AG04450 (cell line): ENCODE measurements around the gene ATAD3C. TPM values are rescaled to one million over a fixed set of nuclear protein-coding genes. Genes with fewer than 3 reads are reported as not detected.
"Not testable (repeated sequence)": the region's sequence is repeated elsewhere in the genome, so short reads cannot be mapped to it uniquely, and the experiment has no call there.

Experiments
- CTCF ChIA-PET: fragments of 300-600, 350-600 bp; formaldehyde crosslinking; extraction: SDS; loops from one replicate; lab custom pipeline; 2022; ENCODE audit warnings: antibody characterized with exemption, inconsistent platforms; lab: Charles Lee
- POLR2A ChIA-PET: fragments of 350-600 bp; formaldehyde crosslinking; extraction: SDS; loops from one replicate; lab custom pipeline; 2021; ENCODE audit warnings: antibody characterized with exemption, inconsistent platforms; lab: Yijun Ruan, JAX
- DNase-seq: peaks from one replicate; pipeline ENCODE4 v3.0.0-alpha.2; 2011; ENCODE audit warnings: low read depth, low spot score
- H3K27ac ChIP-seq: one replicate; pipeline ENCODE4 v1.5.1; 2012; ENCODE audit warnings: low read depth, low read length, control low read depth
- H3K27me3 ChIP-seq: one replicate; pipeline ENCODE4 v1.6.0; 2012; ENCODE audit warnings: low read length; ENCODE audit not compliant: control insufficient read depth, insufficient read depth
- H3K4me3 ChIP-seq: 2 replicates; pipeline ENCODE4 v1.5.1; 2011; ENCODE audit warnings: mild to moderate bottlenecking, low read depth, low read length, control low read depth
- H3K9me3 ChIP-seq: 2 replicates; pipeline ENCODE4 v1.5.1; 2012; ENCODE audit warnings: low read length; ENCODE audit not compliant: control insufficient read depth, insufficient read depth
- CTCF ChIP-seq: IDR thresholded peaks from 2 replicates; pipeline ENCODE4 v1.5.1; 2011; ENCODE audit warnings: low read depth, low read length, control low read depth, inconsistent platforms
- polyA plus RNA-seq: library from polyadenylated mRNA; depleted of rRNA; stranded (reverse); fragments of >200 nt; gene quantifications from 2 replicates; pipeline ENCODE4 v1.2.3, GENCODE V29; 2011

ATAD3C gene
- polyA plus RNA-seq, 1 experiment: not detected

DNA sequence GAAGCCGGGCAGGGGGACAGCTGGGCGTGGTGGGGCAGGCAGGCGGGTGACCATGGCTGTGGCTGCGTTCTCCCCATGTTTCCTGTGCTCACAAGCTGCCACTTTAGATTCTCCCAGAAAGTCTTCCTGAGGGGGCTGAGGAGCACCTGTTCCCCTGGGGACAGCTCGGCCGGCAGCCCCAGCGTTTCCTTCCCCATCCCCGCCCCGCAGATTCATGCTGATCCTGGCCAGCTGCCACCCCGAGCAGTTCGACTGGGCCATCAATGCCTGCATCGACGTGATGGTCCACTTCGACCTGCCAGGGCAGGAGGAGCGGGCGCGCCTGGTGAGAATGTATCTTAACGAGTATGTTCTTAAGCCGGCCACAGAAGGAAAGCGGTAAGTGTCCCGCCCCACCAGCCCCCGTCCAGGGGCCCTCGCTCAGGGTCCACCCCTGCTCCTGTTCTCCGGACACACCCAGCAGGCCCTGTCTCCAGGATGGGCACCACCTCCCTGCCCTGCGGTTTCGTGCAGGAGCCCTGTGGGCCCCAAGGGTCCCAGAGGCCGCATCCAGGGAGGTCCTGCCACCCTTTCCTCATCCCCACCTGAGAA lies 11.1 kb downstream of the ATAD3C start:
- Histone ChIP-seq H3K9me3 (no peaks in the 10 kb centered on the region), H3K27ac (no peak overlapping the region), H3K4me3 (no peak overlapping the region), H3K27me3 (no peaks in the 10 kb centered on the region)
- ChIA-PET POLR2A (no interaction called here), CTCF (no interaction called here)
- no peak for TF ChIP-seq CTCF
- no peak for DNase-seq

DNA sequence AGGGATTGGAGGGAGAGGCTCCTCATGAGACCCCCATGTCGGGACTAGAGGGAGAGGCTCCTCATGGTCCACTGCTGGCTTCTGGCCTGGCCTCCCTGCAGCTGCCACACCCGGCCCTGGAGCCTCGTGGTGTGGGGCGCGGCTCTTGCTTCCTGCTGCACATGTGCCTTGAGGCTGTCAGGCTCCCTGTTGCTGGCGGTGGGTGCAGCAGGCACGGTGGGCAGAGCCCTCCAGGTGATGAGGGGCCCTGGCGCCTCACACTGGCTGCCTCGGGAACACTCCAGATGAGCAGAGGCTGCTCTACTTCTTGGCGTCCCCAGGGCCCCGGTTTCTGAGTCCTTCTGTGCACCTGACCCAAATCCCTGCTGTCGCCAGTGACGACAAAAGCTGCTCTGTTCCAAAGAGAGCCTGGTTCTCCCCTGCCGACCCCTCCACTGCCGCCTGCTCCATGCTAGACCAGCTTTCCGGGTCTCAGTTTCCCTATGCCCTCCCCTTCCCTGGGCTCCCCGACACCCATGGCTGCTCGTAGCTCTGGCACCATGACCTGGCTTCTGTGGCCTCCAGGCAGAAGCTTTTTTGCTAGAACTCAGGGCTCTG lies 12.3 kb downstream of the ATAD3C start:
- H3K9me3 ChIP-seq: no peaks in the 10 kb centered on the region
- no peak for DNase-seq
- no peak overlapping the region for H3K27ac ChIP-seq
- ChIA-PET CTCF (no interaction called here), POLR2A (no interaction called here)
- H3K27me3 ChIP-seq: no peaks in the 10 kb centered on the region
- no peak for TF ChIP-seq CTCF
- no peak overlapping the region for H3K4me3 ChIP-seq

DNA sequence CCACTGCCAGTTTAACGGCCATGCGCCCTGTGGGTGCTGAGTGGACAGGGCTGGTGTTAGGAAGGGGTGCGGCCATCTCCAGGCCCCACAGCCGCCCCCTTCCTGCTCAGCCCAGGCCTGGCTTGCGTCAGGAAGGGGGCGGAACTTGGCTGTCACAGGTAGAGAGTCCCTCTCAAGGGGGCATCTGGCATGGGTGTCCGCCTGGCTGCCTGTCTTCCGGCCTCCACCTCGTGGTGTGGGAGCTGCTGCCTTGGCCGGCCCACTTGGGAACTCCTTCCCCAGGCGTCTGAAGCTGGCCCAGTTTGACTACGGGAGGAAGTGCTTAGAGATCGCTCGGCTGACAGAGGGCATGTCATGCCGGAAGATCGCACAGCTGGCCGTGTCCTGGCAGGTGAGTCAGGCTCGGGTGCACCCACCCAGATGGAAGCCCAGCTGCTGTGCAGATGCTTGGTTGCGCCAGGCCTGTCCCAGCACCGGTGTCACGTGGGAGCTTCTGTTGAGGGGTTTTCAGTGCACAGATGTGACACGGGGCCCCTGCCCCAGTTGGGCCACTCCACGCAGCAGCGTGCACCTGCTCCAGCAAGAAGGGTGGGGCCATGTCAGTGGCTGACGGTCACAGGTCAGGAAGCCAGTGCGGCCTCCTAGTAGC lies 13.0 kb downstream of the ATAD3C start:
- CTCF ChIA-PET: no interaction called here
- H3K4me3 ChIP-seq: no peak overlapping the region
- H3K27me3 ChIP-seq: no peaks in the 10 kb centered on the region
- no peak overlapping the region for H3K27ac ChIP-seq
- DNase-seq: no peak
- no peaks in the 10 kb centered on the region for H3K9me3 ChIP-seq
- POLR2A ChIA-PET: no interaction called here
- no peak for TF ChIP-seq CTCF

GRCh38 chr1:1463312-1463711 lies 13.8 kb downstream of the ATAD3C start:
- POLR2A ChIA-PET: interaction anchor here (0.9 kb wide), 1 partner anchor 88 kb away, joined by 3 read pairs; no protein-coding TSS in a partner anchor
- no peak overlapping the region for H3K27ac ChIP-seq
- no peak overlapping the region for H3K4me3 ChIP-seq
- TF ChIP-seq CTCF: no peak
- no peak for DNase-seq
- no peaks in the 10 kb centered on the region for H3K9me3 ChIP-seq
- H3K27me3 ChIP-seq: no peaks in the 10 kb centered on the region
- CTCF ChIA-PET: no interaction called here

DNA sequence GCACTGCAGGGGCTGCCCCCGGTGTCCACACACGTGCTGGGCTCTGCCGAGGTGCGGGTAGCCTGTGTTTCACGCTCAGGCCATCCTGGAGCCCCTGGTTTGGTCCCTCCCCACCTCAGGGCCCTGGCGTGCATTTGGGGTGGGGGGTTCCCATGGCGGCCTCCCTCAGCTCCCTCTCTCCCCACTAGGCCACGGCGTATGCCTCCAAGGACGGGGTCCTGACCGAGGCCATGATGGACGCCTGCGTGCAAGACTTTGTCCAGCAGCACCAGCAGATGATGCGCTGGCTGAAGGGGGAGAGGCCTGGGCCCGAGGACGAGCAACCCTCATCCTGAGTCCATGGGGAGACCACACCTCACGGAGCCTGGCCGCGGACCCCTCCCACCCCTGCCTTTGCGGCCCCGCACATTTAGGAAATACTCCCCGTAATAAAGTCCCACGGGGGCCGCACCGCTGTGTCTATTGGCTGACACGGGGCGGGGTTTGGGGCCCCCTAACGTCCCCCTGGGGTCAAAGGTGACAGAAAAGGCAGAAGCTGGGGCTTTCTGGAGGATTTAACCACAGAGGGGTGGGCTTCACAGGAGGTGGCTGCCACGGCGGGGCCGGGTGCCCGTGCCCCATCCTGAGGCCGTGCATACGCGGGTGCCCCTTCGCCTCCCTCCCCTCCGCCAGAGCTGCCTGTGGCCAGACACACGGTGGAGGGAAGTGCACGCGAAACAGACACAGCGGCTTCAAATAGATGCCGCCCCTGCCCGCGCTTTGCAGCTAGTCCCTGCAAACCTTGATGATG lies 18.9 kb downstream of the ATAD3C start:
- POLR2A ChIA-PET, H3K27me3 ChIP-seq, H3K9me3 ChIP-seq, DNase-seq, H3K27ac ChIP-seq, CTCF ChIA-PET, H3K4me3 ChIP-seq: not testable (repeated sequence)
